GM12874 (cell line): Measurements from ENCODE around the gene PRDX5.

Experiments
- TF ChIP-seq, protein P1 (sequence below): IDR thresholded peaks from 2 replicates; pipeline ENCODE4 v1.5.1; 2011; ENCODE audit warnings: low read depth, mild to moderate bottlenecking, control low read depth, low read length, moderate library complexity; ENCODE audit not compliant: insufficient read depth

PRDX5 gene

DNA sequence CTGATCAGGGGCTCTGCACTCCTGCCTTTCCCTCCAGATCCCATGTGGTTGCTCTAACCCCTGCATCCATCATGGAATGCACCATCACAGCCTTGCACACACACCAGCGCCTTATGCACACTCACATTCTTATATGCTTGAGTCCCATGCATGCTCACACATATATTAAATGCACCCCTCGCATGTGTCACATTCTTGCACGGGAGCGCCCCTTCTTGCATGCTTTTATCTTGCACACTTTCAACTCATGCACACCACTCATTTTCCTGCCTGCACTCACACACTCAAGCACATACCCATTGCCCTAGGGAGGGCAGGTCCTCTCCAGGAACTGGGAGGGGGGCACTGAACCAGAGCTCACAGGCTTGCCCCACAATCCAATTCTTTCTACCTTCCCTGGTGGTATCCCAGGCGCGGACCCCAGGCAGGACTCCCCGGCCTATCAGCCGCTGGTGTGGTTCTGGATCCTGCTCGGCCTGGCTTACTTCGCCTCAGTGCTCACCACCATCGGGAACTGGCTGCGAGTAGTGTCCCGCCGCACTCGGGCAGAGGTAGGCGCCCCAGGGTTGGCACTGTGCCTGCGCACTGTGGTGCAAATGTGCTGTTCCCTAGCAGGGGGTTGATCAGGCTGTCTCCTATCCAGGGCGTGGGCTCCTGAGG is 20.1 kb upstream of the PRDX5 start:
- TF ChIP-seq, protein P1, sequence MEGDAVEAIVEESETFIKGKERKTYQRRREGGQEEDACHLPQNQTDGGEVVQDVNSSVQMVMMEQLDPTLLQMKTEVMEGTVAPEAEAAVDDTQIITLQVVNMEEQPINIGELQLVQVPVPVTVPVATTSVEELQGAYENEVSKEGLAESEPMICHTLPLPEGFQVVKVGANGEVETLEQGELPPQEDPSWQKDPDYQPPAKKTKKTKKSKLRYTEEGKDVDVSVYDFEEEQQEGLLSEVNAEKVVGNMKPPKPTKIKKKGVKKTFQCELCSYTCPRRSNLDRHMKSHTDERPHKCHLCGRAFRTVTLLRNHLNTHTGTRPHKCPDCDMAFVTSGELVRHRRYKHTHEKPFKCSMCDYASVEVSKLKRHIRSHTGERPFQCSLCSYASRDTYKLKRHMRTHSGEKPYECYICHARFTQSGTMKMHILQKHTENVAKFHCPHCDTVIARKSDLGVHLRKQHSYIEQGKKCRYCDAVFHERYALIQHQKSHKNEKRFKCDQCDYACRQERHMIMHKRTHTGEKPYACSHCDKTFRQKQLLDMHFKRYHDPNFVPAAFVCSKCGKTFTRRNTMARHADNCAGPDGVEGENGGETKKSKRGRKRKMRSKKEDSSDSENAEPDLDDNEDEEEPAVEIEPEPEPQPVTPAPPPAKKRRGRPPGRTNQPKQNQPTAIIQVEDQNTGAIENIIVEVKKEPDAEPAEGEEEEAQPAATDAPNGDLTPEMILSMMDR: no peak

DNA sequence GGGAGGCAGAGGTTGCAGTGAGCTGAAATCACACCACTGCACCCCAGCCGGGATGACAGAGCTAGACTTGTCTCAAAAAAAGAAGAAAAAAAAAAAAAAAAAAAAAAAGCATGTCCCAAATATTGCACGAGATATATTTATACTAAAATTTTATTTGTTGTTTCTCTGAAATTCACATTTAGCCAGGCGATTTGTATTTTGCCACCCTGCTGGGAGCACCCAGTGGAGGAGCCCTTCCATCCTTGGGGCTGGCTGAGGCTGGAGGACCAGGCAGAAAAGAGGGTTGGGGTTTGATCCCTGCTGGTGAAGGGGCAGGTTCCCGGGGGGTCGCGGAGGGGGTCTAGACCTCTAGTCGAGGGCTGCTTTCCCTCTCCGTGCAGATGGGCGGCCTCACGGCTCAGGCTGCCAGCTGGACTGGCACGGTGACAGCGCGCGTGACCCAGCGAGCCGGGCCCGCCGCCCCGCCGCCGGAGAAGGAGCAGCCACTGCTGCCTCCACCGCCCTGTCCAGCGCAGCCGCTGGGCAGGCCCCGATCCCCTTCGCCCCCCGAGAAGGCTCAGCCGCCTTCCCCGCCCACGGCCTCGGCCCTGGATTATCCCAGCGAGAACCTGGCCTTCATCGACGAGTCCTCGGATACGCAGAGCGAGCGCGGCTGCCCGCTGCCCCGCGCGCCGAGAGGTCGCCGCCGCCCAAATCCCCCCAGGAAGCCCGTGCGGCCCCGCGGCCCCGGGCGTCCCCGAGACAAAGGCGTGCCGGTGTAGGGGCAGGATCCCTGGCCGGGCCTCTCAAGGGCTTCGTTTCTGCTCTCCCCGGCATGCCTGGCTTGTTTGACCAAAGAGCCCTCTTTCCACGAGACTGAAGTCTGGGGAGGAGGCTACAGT is 18.7 kb upstream of the PRDX5 start:
- TF ChIP-seq, protein P1: no peak

DNA sequence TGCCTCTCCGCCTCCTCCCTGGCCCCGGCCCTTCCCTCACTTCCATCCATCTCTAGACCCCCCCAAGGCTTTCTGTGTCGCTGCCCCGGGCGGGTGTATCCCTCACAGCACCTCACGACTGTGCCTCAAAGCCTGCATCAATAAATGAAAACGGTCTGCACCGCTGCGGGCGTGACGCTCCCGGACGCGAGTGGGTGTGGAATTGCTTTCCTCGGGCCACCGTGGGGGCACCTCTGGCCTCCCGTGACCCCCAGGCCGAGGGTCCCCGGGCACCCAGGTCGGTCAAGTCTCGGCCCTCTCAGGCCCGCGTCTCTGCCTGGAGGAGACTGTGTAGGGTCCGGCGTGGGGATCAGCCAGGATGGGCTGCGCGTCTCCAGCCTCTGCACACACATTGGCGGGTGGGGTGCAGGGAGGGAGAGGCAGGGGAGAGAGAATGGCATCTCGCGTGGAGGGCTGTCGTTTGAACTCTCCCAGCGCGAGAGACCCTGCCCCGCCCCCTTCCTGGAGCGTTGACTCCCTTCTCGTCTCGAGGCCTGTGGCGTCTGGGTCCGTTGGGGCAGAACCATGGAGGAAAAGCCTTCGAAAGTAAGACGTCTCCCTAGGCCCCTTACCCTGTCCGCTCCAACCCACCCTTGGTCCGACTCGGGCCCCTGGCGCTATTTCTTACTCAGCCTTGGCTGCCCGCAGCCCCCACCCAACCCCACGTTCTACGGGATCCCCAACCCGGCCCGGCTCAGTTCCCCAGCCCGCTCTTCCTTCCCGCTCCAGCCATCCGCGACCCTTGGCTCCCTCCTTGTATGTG is 17.9 kb upstream of the PRDX5 start, which contains the start of gene CATSPERZ:
Gene CATSPERZ, plus strand, starts transcription at position 512 of the 802 bp plus-strand sequence. Its CDS starts 53 bp downstream, at position 565.
- TF ChIP-seq, protein P1: no peak

DNA sequence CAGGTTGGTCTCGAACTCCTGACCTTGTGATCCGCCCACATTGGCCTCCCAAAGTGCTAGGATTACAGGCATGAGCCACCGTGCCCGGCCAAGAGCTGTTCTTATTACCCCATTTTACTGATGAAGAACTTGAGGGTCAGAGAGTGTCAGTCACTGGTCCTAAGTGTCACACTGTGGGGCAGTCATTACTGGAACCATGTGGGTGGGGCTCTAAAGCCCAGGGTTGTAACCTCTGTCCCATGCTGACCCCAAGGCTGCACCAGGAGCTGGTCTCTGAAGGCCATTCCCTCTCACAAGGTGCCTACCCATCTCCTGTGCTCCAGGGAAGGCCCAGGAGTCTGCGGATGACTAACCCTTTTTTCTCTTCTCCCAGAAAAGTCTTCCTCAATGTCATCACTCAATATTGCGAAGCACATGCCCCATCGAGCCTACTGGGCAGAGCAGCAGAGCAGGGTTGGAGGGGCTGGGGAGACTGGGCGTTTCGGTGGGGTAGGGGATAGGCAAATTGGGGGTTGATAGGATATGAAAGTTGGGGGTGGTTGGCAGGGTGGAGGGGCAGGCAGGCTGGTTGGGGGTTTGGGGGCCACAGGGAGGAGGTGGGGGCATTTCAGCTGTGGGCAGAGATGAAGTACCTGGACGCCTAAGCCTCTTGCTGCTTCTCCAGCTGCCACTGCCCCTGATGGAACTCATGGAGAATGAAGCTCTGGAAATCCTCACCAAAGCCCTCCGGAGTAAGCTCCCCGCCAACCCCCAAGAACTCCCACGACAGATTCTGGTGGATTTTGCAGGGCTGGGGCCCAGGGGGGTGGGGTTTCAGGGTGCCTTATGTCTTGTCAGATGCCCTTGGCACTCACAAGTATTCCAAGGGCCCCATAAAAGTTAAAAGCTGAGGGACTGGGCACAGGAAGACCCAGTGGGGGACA is 14.6 kb upstream of the PRDX5 start:
- TF ChIP-seq, protein P1: no peak

DNA sequence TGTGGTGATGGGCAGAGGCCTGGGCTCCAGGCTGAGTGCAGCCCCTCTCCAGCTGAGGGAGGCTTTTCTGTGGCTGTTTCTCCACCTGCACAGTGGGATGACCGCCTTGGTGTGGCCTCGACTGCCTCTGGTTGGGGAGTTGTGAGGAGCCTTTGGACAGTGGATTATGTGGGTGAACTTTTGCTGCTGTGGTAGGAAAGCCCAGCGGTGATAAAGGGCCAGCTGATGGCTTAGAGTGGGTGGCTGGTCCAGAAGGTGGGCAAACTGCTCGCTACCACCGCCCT is 13.9 kb upstream of the PRDX5 start:
- TF ChIP-seq, protein P1: no peak

DNA sequence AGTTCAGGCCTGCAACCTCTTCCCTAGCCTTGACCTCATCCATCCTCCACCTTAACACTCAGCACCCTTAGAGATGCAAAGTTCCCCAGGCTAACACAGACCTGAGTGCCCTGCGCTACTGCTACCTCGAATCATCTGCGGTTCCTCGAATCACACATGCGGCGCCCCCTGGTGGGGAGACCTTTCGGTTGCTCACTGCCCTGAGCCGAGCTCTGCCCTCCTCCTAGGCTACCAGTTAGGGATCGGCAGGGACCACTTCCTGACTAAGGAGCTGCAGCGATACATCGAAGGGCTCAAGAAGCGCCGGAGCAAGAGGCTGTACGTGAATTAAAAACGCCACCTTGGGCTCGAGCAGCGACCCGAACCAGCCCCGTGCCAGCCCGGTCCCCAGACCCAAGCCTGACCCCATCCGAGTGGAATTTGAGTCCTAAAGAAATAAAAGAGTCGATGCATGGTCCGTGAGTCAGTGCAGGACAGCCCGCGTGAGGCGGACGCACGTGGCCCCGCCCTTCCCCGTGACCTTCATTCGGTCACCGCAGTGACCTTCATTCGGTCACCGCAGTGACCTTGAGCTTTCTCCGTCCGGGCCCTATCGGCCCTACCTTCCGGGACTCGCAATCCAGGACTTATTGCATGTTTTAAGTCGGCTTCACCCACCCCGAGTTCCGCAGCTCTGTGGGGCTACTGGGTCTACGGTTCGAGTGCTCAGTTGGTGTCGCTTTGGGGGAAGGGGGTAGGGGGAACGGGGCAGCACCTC is 13.4 kb upstream of the PRDX5 start:
- TF ChIP-seq, protein P1: peak; percentile 90
